Hepatocyte (in vitro differentiated cells): ENCODE data around the gene GALT.

Source experiments
- EZH2 ChIP-seq: fragments of 200-600 bp; sonication (generic); IDR thresholded peaks from 2 replicates; pipeline ENCODE4 v1.6.1; 2016; ENCODE audit warnings: antibody characterized with exemption, mild to moderate bottlenecking, borderline replicate concordance
- TF ChIP-seq, protein P1 (sequence below): fragments of 200-600 bp; sonication (generic); IDR thresholded peaks from 2 replicates; pipeline ENCODE4 v1.5.1; 2016; ENCODE audit warnings: antibody characterized with exemption, mild to moderate bottlenecking; ENCODE audit not compliant: poor library complexity

DNA sequence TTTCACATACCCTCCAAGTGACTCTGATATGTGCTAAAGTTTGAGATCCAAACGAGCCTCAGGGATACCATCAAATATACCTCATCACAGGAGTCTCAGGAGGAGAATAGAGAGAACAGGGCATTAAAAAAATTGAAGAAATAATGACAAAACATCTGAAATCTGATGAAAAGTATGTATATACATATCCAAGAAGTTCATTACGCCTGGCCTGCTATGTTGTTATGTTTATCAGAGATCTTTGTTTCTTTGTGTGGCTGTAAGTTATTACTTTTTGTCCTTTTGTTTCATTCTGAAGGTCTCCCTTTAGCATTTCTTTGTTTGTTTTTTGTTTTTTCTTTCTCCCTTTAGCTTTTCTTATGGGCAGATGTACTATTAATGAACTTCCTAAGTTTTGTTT, 47.1 kb downstream of the GALT start:
- TF ChIP-seq, protein P1, sequence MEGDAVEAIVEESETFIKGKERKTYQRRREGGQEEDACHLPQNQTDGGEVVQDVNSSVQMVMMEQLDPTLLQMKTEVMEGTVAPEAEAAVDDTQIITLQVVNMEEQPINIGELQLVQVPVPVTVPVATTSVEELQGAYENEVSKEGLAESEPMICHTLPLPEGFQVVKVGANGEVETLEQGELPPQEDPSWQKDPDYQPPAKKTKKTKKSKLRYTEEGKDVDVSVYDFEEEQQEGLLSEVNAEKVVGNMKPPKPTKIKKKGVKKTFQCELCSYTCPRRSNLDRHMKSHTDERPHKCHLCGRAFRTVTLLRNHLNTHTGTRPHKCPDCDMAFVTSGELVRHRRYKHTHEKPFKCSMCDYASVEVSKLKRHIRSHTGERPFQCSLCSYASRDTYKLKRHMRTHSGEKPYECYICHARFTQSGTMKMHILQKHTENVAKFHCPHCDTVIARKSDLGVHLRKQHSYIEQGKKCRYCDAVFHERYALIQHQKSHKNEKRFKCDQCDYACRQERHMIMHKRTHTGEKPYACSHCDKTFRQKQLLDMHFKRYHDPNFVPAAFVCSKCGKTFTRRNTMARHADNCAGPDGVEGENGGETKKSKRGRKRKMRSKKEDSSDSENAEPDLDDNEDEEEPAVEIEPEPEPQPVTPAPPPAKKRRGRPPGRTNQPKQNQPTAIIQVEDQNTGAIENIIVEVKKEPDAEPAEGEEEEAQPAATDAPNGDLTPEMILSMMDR, result no peak
- no peak for TF ChIP-seq EZH2
